Ecto neural progenitor cell (in vitro differentiated cells): ENCODE data around the gene ANK3.
"Not testable (repeated sequence)": the region's sequence is repeated elsewhere in the genome, so short reads cannot be mapped to it uniquely, and the experiment has no call there.

Experiments used
- DNase-seq: peaks from one replicate; pipeline ENCODE4 v3.0.0-alpha.2; 2018; ENCODE audit warnings: low spot score

Gene ANK3

GRCh38 chr10:60304829-60305379 lies 84.8 kb downstream of the ANK3 start:
- DNase-seq: no peak

GRCh38 chr10:60303778-60304177 lies 85.9 kb downstream of the ANK3 start:
- DNase-seq: no peak

GRCh38 chr10:60299961-60300883 lies 89.5 kb downstream of the ANK3 start:
- DNase-seq: no peak

- DNase-seq: no peak
These were observed 90.3 kb downstream of the ANK3 start for GRCh38 chr10:60299390-60299778.

- no peak for DNase-seq
These were observed 91.0 kb downstream of the ANK3 start for GRCh38 chr10:60298408-60299389.

- DNase-seq: no peak
These were observed 93.6 kb downstream of the ANK3 start for GRCh38 chr10:60296073-60296472.

- DNase-seq: no peak
These were observed 94.4 kb downstream of the ANK3 start for GRCh38 chr10:60295028-60295937.

- no peak for DNase-seq
These were observed 96.0 kb downstream of the ANK3 start for GRCh38 chr10:60293581-60294175.

- no peak for DNase-seq
These were observed 96.7 kb downstream of the ANK3 start for GRCh38 chr10:60292998-60293397.

GRCh38 chr10:60292536-60292935 lies 97.1 kb downstream of the ANK3 start:
- not testable (repeated sequence) for DNase-seq

GRCh38 chr10:60291344-60291930 lies 98.2 kb downstream of the ANK3 start:
- no peak for DNase-seq

- no peak for DNase-seq
These were observed 99.1 kb downstream of the ANK3 start for GRCh38 chr10:60290558-60290957.

- no peak for DNase-seq
These were observed 99.9 kb downstream of the ANK3 start for GRCh38 chr10:60289800-60290199.

GRCh38 chr10:60288256-60288655 lies 101.4 kb downstream of the ANK3 start:
- no peak for DNase-seq

- no peak for DNase-seq
These were observed 103.1 kb downstream of the ANK3 start for GRCh38 chr10:60286559-60286958.

GRCh38 chr10:60283397-60283796 lies 106.3 kb downstream of the ANK3 start:
- no peak for DNase-seq

GRCh38 chr10:60282771-60283353 lies 106.8 kb downstream of the ANK3 start:
- no peak for DNase-seq

GRCh38 chr10:60281792-60282353 lies 107.8 kb downstream of the ANK3 start:
- DNase-seq: no peak

- DNase-seq: no peak
These were observed 108.3 kb downstream of the ANK3 start for GRCh38 chr10:60281331-60281730.

GRCh38 chr10:60280475-60280874 lies 109.2 kb downstream of the ANK3 start:
- no peak for DNase-seq
